HepG2 (cell line): ENCODE data around the gene ABHD1.

Experiments used
- EHMT2 ChIP-seq: fragments of 200-600 bp; sonication (generic); IDR thresholded peaks from 2 replicates; pipeline ENCODE4 v1.7.0; 2017; ENCODE audit warnings: antibody characterized with exemption, low read depth, low read length, borderline replicate concordance
- EP300 ChIP-seq, 3 experiments: sonication (generic) in 1 of 3; formaldehyde crosslinking in 1 of 3; IDR thresholded peaks; 2 replicates each; pipeline versions ENCODE4 v1.5.1 to v1.6.1; 2011 to 2020; ENCODE audit warnings: low read depth in 2 of 3, low read length in 2 of 3, borderline replicate concordance in 1 of 3, improper control_type of control experiment in 1 of 3, mild to moderate bottlenecking in 1 of 3, missing genetic modification reagents in 1 of 3, moderate library complexity in 1 of 3
- ONECUT2 ChIP-seq: sonication (generic); formaldehyde crosslinking; IDR thresholded peaks from 2 replicates; pipeline ENCODE4 v1.4.0; 2020; ENCODE audit warnings: missing genetic modification reagents
- ZSCAN12 ChIP-seq: sonication (generic); formaldehyde crosslinking; IDR thresholded peaks from 2 replicates; pipeline ENCODE4 v1.9.0; 2021; ENCODE audit warnings: mild to moderate bottlenecking, missing genetic modification reagents

DNA sequence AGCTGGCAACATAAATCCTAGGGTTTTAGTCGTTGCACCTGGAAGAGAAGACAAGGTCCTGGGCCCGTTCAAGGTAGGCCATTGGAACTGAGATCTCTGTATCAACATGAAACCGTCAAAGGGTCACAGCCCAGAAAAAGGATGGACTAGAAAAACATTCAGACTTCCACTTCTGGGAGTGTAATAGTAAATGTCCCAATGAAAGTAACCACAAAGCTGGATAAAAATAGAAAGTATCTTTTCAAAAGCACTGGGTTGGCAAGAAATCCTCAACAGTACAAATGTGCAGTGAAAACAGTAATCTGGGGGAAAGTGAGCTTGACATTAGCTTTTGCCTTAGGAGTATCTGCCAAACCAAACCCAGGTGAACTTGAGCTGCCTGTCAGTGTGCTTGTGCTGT is 17.6 kb upstream of the ABHD1 start:
- no peak for TF ChIP-seq EP300 (IDR thresholded peaks at IDR 0.05; ENCODE audit: low read depth in 2 of 2, low read length in 2 of 2)
- no peak for TF ChIP-seq EP300 (CRISPR knock-in tag; IDR thresholded peaks at IDR 0.05; ENCODE audit: borderline replicate concordance)
- no peak for TF ChIP-seq EHMT2
- no peak for TF ChIP-seq ONECUT2 (CRISPR knock-in tag)
- no peak for TF ChIP-seq ZSCAN12 (CRISPR knock-in tag)
